ENCODE measurements around the gene CCDC102A. TPM values are rescaled to one million over a fixed set of nuclear protein-coding genes. Genes with fewer than 3 reads are reported as not detected.

The CCDC102A gene
- total RNA-seq, 1 donor from 2014 or later, result 15.5 TPM

GRCh38 chr16:57577691-57578224 lies 41.4 kb upstream of the CCDC102A start:
- ChIA-PET CTCF (interaction anchor here (1.0 to 5.8 kb wide), 4 partner anchors 59 to 429 kb away, joined by 3 to 49 read pairs (median 12); no protein-coding TSS in a partner anchor), POLR2A (no interaction called here)
- no peak for TF ChIP-seq CTCF (IDR thresholded peaks at IDR 0.05)
- Mint-ChIP-seq H3K9me3 (no peaks in the 10 kb centered on the region), H3K27ac (no peak overlapping the region), H3K36me3 (ENCODE audit: low read depth) (peaks cover 31% of the 10 kb centered on the region), H3K4me3 (no peak overlapping the region), H3K27me3 (no peaks in the 10 kb centered on the region), H3K4me1 (peaks cover 12% of the 10 kb centered on the region)
- intact Hi-C loops (cut with micrococcal nuclease), result loop anchor here (2.0 kb wide), 4 partner anchors 13 to 159 kb away; no protein-coding TSS in a partner anchor
- ATAC-seq (ENCODE audit: low read depth) (no peak), DNase-seq (no peak)

GRCh38 chr16:57577214-57577613 lies 40.8 kb upstream of the CCDC102A start:
- TF ChIP-seq CTCF (IDR thresholded peaks at IDR 0.05), result no peak
- no peaks in the 10 kb centered on the region for H3K27me3 Mint-ChIP-seq
- no peak overlapping the region for H3K4me3 Mint-ChIP-seq
- CTCF ChIA-PET, result interaction anchor here (1.0 to 5.8 kb wide), 11 partner anchors 25 to 429 kb away, joined by 3 to 49 read pairs (median 6); partner anchors contain the start of gene ADGRG5
- DNase-seq, result no peak
- H3K9me3 Mint-ChIP-seq, result no peaks in the 10 kb centered on the region
- POLR2A ChIA-PET, result interaction anchor here (1.0 to 1.6 kb wide), 4 partner anchors 33 to 70 kb away, joined by 3 to 11 read pairs (median 4); partner anchors contain the start of gene CCDC102A
- intact Hi-C loops (cut with micrococcal nuclease), result loop anchor here (2.0 kb wide), 4 partner anchors 14 to 158 kb away; no protein-coding TSS in a partner anchor
- H3K4me1 Mint-ChIP-seq, result peaks cover 12% of the 10 kb centered on the region
- no peak overlapping the region for H3K27ac Mint-ChIP-seq
- ATAC-seq (ENCODE audit: low read depth), result no peak
- H3K36me3 Mint-ChIP-seq (ENCODE audit: low read depth), result peaks cover 37% of the 10 kb centered on the region

GRCh38 chr16:57576429-57576870 lies 40.1 kb upstream of the CCDC102A start:
- TF ChIP-seq CTCF (IDR thresholded peaks at IDR 0.05), result peak; percentile 80
- Mint-ChIP-seq H3K36me3 (ENCODE audit: low read depth) (peaks cover 40% of the 10 kb centered on the region), H3K27ac (peak overlapping the region; percentile 35), H3K4me3 (no peak overlapping the region), H3K4me1 (peaks cover 12% of the 10 kb centered on the region), H3K9me3 (no peaks in the 10 kb centered on the region), H3K27me3 (no peaks in the 10 kb centered on the region)
- DNase-seq (peak; percentile 74), ATAC-seq (ENCODE audit: low read depth) (peak; percentile 98)
- CTCF ChIA-PET, result interaction anchor here (0.9 to 5.8 kb wide), 19 partner anchors 11 to 430 kb away, joined by 3 to 49 read pairs (median 5); partner anchors contain the start of gene ADGRG5
- intact Hi-C loops (cut with micrococcal nuclease), result loop anchor here (1.0 to 2.0 kb wide), 13 partner anchors 14 to 429 kb away; partner anchors contain the start of gene ZNF319
- POLR2A ChIA-PET, result interaction anchor here (1.0 to 1.6 kb wide), 5 partner anchors 32 to 71 kb away, joined by 3 to 11 read pairs (median 4); partner anchors contain the start of gene CCDC102A

- H3K36me3 Mint-ChIP-seq (ENCODE audit: low read depth), result peaks cover 46% of the 10 kb centered on the region
- TF ChIP-seq CTCF (IDR thresholded peaks at IDR 0.05), result no peak
- DNase-seq, result no peak
- H3K27me3 Mint-ChIP-seq, result no peaks in the 10 kb centered on the region
- ChIA-PET CTCF (interaction anchor here (0.9 to 5.8 kb wide), 19 partner anchors 10 to 159 kb away, joined by 3 to 49 read pairs (median 5); partner anchors contain the start of gene ADGRG5), POLR2A (interaction anchor here (1.2 to 1.6 kb wide), 4 partner anchors 31 to 56 kb away, joined by 3 to 11 read pairs (median 5); partner anchors contain the start of gene CCDC102A)
- peaks cover 12% of the 10 kb centered on the region for H3K4me1 Mint-ChIP-seq
- H3K4me3 Mint-ChIP-seq, result no peak overlapping the region
- no peak for ATAC-seq (ENCODE audit: low read depth)
- no peaks in the 10 kb centered on the region for H3K9me3 Mint-ChIP-seq
- H3K27ac Mint-ChIP-seq, result peak overlapping the region; percentile 41
- intact Hi-C loops (cut with micrococcal nuclease), result loop anchor here (1.0 to 2.0 kb wide), 13 partner anchors 15 to 430 kb away; partner anchors contain the start of gene ZNF319
These were observed 39.3 kb upstream of the CCDC102A start for GRCh38 chr16:57575468-57576277.
